ENCODE data around the gene TRHDE.

TRHDE gene

DNA sequence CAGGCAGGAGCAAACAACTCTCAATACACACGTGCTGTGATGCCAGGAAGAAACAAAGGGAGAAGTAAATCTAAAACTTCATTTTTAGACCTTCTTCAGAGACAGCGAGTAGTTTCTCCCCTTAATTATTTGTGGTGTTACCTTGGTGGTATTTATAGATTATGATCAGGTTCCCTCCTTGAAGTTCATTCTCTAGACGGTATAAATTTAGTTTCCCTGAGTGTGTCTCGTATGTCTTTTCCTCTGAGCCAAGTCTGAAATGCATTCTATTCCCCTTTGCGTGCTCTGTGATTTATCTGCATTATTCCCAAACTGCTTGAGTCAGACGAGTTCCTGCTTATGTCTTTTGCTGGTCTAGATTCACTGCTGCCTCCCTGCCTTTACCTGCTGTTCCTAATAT, 65.2 kb downstream of the TRHDE start:
- H3K4me3 ChIP-seq (ENCODE audit: low read length), result no peak overlapping the region
- no peaks in the 10 kb centered on the region for H3K4me1 ChIP-seq (ENCODE audit: control insufficient read depth, insufficient read depth, low read length)
- H3K9me3 ChIP-seq (ENCODE audit: control insufficient read depth, low read length), result no peaks in the 10 kb centered on the region
- no peaks in the 10 kb centered on the region for H3K27me3 ChIP-seq (ENCODE audit: control insufficient read depth, insufficient read depth, low read length)
- H3K36me3 ChIP-seq (ENCODE audit: control insufficient read depth, insufficient read depth, low read length), result no peaks in the 10 kb centered on the region
- H3K9ac ChIP-seq (ENCODE audit: low read length), result no peak overlapping the region

DNA sequence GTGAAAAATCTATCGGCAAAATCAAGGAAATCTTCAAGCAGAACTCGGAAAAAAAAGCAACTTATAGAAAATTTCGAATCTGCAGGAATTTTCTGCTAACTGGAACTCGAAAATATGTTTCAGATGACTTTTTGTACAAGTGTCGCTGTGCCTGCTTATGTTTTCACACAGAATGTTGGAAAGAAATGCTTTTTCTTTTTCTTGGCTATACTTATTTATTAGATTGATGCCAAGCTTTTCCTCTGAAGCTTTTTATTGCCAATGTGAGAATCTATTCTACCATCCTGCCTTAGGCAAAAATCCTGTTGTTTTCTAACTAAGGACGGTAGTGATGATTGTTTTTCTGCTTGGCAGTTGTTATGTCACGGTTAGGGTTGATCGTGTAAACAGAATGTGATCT, 65.8 kb downstream of the TRHDE start:
- Histone ChIP-seq H3K4me3 (ENCODE audit: low read length) (no peak overlapping the region), H3K9me3 (ENCODE audit: control insufficient read depth, low read length) (no peaks in the 10 kb centered on the region), H3K36me3 (ENCODE audit: control insufficient read depth, insufficient read depth, low read length) (no peaks in the 10 kb centered on the region), H3K27me3 (ENCODE audit: control insufficient read depth, insufficient read depth, low read length) (no peaks in the 10 kb centered on the region), H3K9ac (ENCODE audit: low read length) (no peak overlapping the region), H3K4me1 (ENCODE audit: control insufficient read depth, insufficient read depth, low read length) (no peaks in the 10 kb centered on the region)

DNA sequence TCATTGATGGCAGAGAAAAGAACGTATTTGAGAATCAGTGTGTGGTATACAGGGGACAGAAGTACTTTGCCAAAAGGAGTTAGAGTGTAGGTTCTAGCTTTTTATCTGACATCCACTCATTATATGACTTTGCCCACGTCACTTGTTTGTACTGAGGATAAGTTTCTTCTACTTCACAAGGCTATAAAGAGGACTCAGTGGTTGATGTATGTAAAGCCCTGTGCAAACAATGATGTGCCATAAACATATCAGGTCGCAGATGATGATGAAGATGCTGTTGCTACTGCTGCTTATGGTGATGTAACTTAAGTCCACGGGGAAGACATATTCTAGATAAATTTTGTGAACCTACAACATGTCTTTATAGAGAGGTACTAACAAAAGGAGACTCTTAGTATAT, 66.3 kb downstream of the TRHDE start:
- Histone ChIP-seq H3K9ac (ENCODE audit: low read length) (no peak overlapping the region), H3K27me3 (ENCODE audit: control insufficient read depth, insufficient read depth, low read length) (no peaks in the 10 kb centered on the region), H3K9me3 (ENCODE audit: control insufficient read depth, low read length) (no peaks in the 10 kb centered on the region), H3K36me3 (ENCODE audit: control insufficient read depth, insufficient read depth, low read length) (no peaks in the 10 kb centered on the region), H3K4me1 (ENCODE audit: control insufficient read depth, insufficient read depth, low read length) (no peaks in the 10 kb centered on the region), H3K4me3 (ENCODE audit: low read length) (no peak overlapping the region)

DNA sequence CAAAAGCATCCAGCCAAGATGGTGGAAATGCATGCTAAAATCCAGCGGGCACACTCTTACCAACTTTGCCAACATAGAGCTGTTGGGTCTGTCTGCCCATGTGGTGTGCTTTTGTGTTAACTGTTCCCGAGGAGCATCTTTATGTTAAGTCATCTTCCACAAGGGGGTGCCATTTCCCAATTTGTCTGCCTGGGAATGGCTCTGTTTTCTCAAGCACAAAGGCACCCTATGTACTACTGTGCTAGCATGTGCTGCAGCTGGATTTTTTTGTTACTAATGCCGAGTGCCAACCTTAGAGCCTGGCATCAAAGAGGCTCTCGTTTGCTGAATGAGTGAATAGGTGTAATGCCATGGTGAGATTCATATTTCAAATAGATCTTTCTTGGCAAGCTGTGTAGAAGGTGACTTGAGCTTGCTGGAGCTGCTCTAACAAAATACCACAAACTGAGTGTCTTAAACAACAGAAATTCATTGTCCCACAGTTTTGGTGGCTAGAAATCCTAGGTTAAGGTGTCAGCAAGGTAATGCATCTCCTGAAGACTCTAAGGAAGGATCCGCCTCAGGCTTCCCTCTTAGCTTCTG, 74.3 kb downstream of the TRHDE start:
- Histone ChIP-seq H3K4me1 (ENCODE audit: control insufficient read depth, insufficient read depth, low read length) (no peaks in the 10 kb centered on the region), H3K27me3 (ENCODE audit: control insufficient read depth, insufficient read depth, low read length) (no peaks in the 10 kb centered on the region), H3K9ac (ENCODE audit: low read length) (no peak overlapping the region), H3K9me3 (ENCODE audit: control insufficient read depth, low read length) (no peaks in the 10 kb centered on the region), H3K36me3 (ENCODE audit: control insufficient read depth, insufficient read depth, low read length) (no peaks in the 10 kb centered on the region), H3K4me3 (ENCODE audit: low read length) (no peak overlapping the region)

DNA sequence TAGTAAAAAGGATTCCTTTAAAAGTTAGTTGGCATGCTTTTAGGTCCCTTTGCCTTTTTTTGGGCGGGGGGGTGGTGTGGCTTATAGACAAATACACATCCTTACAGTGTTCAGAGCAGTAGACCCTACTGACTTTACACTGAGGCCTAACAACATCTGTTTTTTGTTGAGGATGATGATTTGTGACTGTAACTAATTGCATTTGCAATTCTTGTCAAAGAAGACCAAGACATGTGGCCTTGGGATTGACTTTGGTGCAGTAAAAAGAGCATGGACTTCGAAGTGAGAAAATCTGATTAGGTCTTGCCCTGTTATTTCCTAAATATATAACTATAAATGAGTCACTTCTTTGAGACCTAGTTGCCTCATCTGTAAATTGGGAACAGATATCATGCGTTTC, 77.3 kb downstream of the TRHDE start:
- Histone ChIP-seq H3K4me1 (ENCODE audit: control insufficient read depth, insufficient read depth, low read length) (no peaks in the 10 kb centered on the region), H3K9ac (ENCODE audit: low read length) (no peak overlapping the region), H3K9me3 (ENCODE audit: control insufficient read depth, low read length) (no peaks in the 10 kb centered on the region), H3K27me3 (ENCODE audit: control insufficient read depth, insufficient read depth, low read length) (no peaks in the 10 kb centered on the region), H3K4me3 (ENCODE audit: low read length) (no peak overlapping the region), H3K36me3 (ENCODE audit: control insufficient read depth, insufficient read depth, low read length) (no peaks in the 10 kb centered on the region)

DNA sequence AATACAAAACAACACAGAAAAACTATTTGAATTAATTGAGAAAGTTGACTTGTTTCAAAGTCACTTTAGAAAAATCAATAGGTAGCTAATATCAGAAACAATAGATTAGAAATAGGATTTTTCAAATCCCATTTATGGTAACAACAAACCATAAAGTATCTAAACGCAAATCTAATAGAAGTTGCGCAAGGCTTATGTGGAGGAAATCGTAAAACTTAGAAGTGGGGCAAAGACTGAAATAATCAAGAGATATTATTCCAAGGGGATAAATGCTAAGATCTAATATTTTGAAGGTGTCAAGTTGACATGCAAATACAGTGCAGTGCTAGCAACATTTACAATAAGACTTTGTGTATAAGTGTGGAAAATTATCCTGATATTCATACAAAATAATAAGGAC, 87.2 kb downstream of the TRHDE start:
- no peaks in the 10 kb centered on the region for H3K36me3 ChIP-seq (ENCODE audit: control insufficient read depth, insufficient read depth, low read length)
- no peaks in the 10 kb centered on the region for H3K9me3 ChIP-seq (ENCODE audit: control insufficient read depth, low read length)
- no peaks in the 10 kb centered on the region for H3K4me1 ChIP-seq (ENCODE audit: control insufficient read depth, insufficient read depth, low read length)
- no peak overlapping the region for H3K4me3 ChIP-seq (ENCODE audit: low read length)
- no peaks in the 10 kb centered on the region for H3K27me3 ChIP-seq (ENCODE audit: control insufficient read depth, insufficient read depth, low read length)
- no peak overlapping the region for H3K9ac ChIP-seq (ENCODE audit: low read length)

DNA sequence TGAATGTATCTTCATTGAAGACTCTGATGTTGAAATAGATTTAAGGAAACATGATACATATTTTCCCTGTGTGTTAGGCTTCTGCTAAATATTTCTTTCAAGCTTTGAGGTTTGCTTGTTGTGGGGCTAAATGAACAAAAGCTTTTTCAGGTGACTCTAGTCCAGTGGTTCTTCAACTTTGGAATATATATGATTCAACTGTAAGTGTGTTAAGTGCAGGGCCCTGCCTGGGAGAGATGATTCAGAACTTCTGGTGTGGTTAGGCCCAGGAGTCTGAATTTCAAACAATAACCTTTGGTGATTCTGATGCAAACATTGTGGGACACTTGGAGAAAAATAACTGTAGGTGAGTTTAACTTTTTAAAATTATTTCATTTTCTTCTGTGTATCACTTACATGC, 93.0 kb downstream of the TRHDE start:
- no peak overlapping the region for H3K9ac ChIP-seq (ENCODE audit: low read length)
- no peak overlapping the region for H3K4me3 ChIP-seq (ENCODE audit: low read length)
- no peaks in the 10 kb centered on the region for H3K9me3 ChIP-seq (ENCODE audit: control insufficient read depth, low read length)
- no peaks in the 10 kb centered on the region for H3K4me1 ChIP-seq (ENCODE audit: control insufficient read depth, insufficient read depth, low read length)
- H3K27me3 ChIP-seq (ENCODE audit: control insufficient read depth, insufficient read depth, low read length), result no peaks in the 10 kb centered on the region
- H3K36me3 ChIP-seq (ENCODE audit: control insufficient read depth, insufficient read depth, low read length), result no peaks in the 10 kb centered on the region

DNA sequence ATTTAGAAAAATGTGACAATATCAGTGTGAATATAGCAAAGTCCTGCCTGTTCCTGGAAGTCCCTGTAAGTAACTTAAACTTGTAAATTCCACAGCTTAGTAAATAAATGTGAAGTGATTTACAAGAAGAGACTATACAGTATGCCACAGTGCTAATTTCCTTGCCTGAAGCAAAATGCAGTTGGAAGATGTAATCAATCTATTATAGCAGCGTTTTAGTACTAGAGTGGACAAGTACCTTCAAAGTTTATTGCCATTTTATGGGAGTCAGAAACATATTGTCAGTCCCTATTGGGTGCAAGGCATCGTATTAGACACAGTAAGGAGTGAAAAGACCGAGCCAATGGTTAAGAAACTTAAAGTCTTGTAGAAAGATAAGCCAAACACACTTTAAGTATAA, 94.1 kb downstream of the TRHDE start:
- no peaks in the 10 kb centered on the region for H3K27me3 ChIP-seq (ENCODE audit: control insufficient read depth, insufficient read depth, low read length)
- no peaks in the 10 kb centered on the region for H3K36me3 ChIP-seq (ENCODE audit: control insufficient read depth, insufficient read depth, low read length)
- no peak overlapping the region for H3K4me3 ChIP-seq (ENCODE audit: low read length)
- H3K9me3 ChIP-seq (ENCODE audit: control insufficient read depth, low read length), result no peaks in the 10 kb centered on the region
- H3K4me1 ChIP-seq (ENCODE audit: control insufficient read depth, insufficient read depth, low read length), result no peaks in the 10 kb centered on the region
- H3K9ac ChIP-seq (ENCODE audit: low read length), result no peak overlapping the region

DNA sequence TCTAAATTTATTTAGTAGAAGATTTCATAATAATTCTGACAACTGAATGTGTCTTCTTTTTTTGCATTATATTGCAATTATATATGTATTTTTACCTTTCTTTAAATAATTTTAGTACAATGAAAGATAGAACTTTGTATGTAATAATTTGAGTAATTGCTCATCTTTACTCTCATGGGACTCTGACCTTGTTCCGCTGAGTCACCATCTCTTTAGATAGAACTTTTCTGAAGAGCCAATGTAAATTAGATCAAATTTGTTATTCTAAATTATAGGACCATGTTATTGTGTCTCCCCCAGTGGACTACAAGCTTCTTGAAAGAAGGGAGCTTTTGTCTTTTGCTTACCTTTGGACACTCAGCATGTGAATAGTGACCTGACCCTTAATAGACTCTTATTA, 96.1 kb downstream of the TRHDE start:
- Histone ChIP-seq H3K4me1 (ENCODE audit: control insufficient read depth, insufficient read depth, low read length) (no peaks in the 10 kb centered on the region), H3K36me3 (ENCODE audit: control insufficient read depth, insufficient read depth, low read length) (no peaks in the 10 kb centered on the region), H3K9me3 (ENCODE audit: control insufficient read depth, low read length) (no peaks in the 10 kb centered on the region), H3K27me3 (ENCODE audit: control insufficient read depth, insufficient read depth, low read length) (no peaks in the 10 kb centered on the region), H3K4me3 (ENCODE audit: low read length) (no peak overlapping the region), H3K9ac (ENCODE audit: low read length) (no peak overlapping the region)

DNA sequence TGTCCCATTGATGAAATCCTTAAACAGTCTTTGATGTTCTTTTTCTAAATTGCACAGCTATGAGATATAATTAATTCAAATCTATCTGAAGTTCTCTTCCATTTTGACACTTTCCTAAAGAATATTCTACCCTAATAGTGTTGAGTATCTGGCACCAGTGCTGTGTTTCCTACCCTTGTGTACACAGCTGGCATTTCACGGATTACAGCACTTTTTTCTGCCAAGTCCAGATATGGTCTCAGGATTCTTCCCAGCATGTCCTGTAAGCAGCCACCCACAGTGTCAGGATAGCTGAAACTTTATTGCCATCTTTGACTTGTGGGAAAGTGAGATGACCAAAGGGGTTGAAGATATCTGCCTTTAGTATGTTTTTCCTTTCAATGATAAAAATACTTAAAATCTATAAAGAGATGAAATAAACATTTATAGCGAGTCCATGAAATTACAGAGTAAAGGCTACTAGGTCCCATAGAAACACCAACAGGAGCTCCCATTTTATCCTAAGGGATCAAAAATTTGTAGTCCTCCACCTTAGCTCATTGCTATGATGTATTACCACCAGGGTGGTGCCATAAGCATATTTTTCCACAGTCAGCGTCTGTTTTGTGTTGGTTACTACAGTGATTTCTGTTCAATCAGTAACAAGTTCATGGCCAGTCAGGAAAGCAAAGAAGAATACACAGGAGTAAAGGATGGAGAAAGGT, 96.7 kb downstream of the TRHDE start:
- H3K4me1 ChIP-seq (ENCODE audit: control insufficient read depth, insufficient read depth, low read length), result no peaks in the 10 kb centered on the region
- no peaks in the 10 kb centered on the region for H3K36me3 ChIP-seq (ENCODE audit: control insufficient read depth, insufficient read depth, low read length)
- no peak overlapping the region for H3K9ac ChIP-seq (ENCODE audit: low read length)
- no peak overlapping the region for H3K4me3 ChIP-seq (ENCODE audit: low read length)
- no peaks in the 10 kb centered on the region for H3K27me3 ChIP-seq (ENCODE audit: control insufficient read depth, insufficient read depth, low read length)
- H3K9me3 ChIP-seq (ENCODE audit: control insufficient read depth, low read length), result no peaks in the 10 kb centered on the region

DNA sequence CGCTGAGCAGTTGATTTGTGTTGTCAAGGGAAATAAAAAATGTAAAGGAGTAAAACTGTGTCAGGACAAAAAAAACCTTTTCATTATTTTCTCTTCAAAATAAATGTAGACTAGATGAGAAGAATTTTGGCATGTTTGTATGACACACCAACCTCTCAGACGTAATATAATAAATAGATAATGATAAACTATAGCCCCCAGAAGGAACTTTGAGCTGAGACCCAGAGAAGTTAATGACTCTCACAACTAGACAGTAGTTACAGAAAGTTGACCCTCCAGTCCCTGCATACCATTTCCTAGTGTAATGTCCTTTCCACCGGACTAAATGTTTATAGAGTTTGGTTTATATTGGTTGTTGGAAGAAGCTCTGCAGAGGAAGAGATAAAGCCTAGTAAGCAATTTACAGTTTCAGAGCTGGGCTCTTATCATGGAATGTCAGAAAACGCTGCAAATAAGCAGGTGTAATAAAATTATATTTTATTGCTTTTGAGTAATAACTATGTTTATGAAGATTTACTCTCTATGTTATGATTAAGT, 97.3 kb downstream of the TRHDE start:
- Histone ChIP-seq H3K9ac (ENCODE audit: low read length) (no peak overlapping the region), H3K27me3 (ENCODE audit: control insufficient read depth, insufficient read depth, low read length) (no peaks in the 10 kb centered on the region), H3K9me3 (ENCODE audit: control insufficient read depth, low read length) (no peaks in the 10 kb centered on the region), H3K4me3 (ENCODE audit: low read length) (no peak overlapping the region), H3K36me3 (ENCODE audit: control insufficient read depth, insufficient read depth, low read length) (no peaks in the 10 kb centered on the region), H3K4me1 (ENCODE audit: control insufficient read depth, insufficient read depth, low read length) (no peaks in the 10 kb centered on the region)

DNA sequence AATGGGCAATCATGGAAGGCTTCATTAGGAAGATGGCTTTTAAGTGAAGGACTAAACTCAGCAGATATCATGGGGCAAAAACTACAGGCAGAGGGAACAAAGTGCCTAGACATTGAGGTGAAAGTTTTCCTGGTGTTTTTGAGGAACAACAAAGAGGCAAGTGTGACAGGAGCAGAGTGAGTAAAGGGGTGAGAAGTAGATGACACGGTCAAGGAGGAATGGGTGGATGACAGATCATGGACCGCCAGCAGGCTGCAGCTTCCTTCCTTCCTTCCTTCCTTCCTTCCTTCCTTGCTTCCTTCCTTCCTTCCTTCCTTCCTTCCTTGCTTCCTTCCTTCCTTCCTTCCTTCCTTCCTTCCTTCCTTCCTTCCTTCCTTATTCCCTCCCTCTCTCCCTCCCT, 108.3 kb downstream of the TRHDE start:
- Histone ChIP-seq H3K36me3 (ENCODE audit: control insufficient read depth, insufficient read depth, low read length) (no peaks in the 10 kb centered on the region), H3K9me3 (ENCODE audit: control insufficient read depth, low read length) (no peaks in the 10 kb centered on the region), H3K4me1 (ENCODE audit: control insufficient read depth, insufficient read depth, low read length) (no peaks in the 10 kb centered on the region), H3K4me3 (ENCODE audit: low read length) (no peak overlapping the region), H3K9ac (ENCODE audit: low read length) (no peak overlapping the region), H3K27me3 (ENCODE audit: control insufficient read depth, insufficient read depth, low read length) (no peaks in the 10 kb centered on the region)

Data from mucosa of stomach (tissue), 1 donor.